Suprapubic skin (tissue), 4 donors: ENCODE data around the gene ATF2. TPM values are rescaled to one million over a fixed set of nuclear protein-coding genes. Genes with fewer than 3 reads are reported as not detected.

ENCODE experiments used
- DNase-seq, 2 donors: peaks; one replicate each; pipeline ENCODE4 v3.0.0-alpha.2; 2019; ENCODE audit warnings: low spot score in 2 of 2
- H3K27ac ChIP-seq: fragments of 200-600 bp; sonication (generic); one replicate; pipeline ENCODE4 v1.5.1; 2019
- H3K27me3 ChIP-seq: fragments of 200-600 bp; sonication (generic); one replicate; pipeline ENCODE4 v1.5.1; 2019
- H3K36me3 ChIP-seq: fragments of 200-600 bp; sonication (generic); one replicate; pipeline ENCODE4 v1.5.1; 2019
- H3K4me1 ChIP-seq: fragments of 200-600 bp; sonication (generic); one replicate; pipeline ENCODE4 v1.5.1; 2019
- H3K4me3 ChIP-seq: fragments of 200-600 bp; sonication (generic); one replicate; pipeline ENCODE4 v1.5.1; 2019; ENCODE audit warnings: mild to moderate bottlenecking
- H3K9me3 ChIP-seq: fragments of 200-600 bp; sonication (generic); one replicate; pipeline ENCODE4 v1.5.1; 2019
- EP300 ChIP-seq: sonication (generic); formaldehyde crosslinking; IDR thresholded peaks from one replicate; pipeline ENCODE4 v1.6.1; 2017; ENCODE audit warnings: antibody characterized with exemption
- POLR2A ChIP-seq, 2 donors: fragments of 450-650 bp; IDR thresholded peaks; one replicate each; pipeline ENCODE4 v1.6.1; 2017; ENCODE audit warnings: antibody characterized with exemption in 2 of 2, mild to moderate bottlenecking in 2 of 2, moderate library complexity in 2 of 2
- POLR2AphosphoS5 ChIP-seq, 3 donors: sonication (generic); formaldehyde crosslinking; IDR thresholded peaks; one replicate each; pipeline ENCODE4 v1.6.1; 2017; ENCODE audit warnings: antibody characterized with exemption in 3 of 3
- WGBS: methylation state at CpG from one replicate; pipeline ENCODE4 v1.1.5; 2018; 5-methylcytosine and 5-hydroxymethylcytosine counted together
- total RNA-seq, 4 donors: library from RNA; depleted of rRNA; stranded (reverse); fragments of >200 nt; gene quantifications; one replicate each; pipeline ENCODE4 v1.1.0, GENCODE V29; 2016
- TF ChIP-seq, protein P1 (sequence below), 2 donors: fragments of 200-600 bp in 1 of 2; fragments of 450-650 bp in 1 of 2; sonication (generic) in 1 of 2; IDR thresholded peaks; one replicate each; pipeline ENCODE4 v1.5.1; 2016 to 2019; ENCODE audit warnings: antibody characterized with exemption in 2 of 2, mild to moderate bottlenecking in 1 of 2, moderate library complexity in 1 of 2

The ATF2 gene
- total RNA-seq, 4 donors from 2014 or later = 22.3 to 46.9 (median 27.0) TPM

DNA sequence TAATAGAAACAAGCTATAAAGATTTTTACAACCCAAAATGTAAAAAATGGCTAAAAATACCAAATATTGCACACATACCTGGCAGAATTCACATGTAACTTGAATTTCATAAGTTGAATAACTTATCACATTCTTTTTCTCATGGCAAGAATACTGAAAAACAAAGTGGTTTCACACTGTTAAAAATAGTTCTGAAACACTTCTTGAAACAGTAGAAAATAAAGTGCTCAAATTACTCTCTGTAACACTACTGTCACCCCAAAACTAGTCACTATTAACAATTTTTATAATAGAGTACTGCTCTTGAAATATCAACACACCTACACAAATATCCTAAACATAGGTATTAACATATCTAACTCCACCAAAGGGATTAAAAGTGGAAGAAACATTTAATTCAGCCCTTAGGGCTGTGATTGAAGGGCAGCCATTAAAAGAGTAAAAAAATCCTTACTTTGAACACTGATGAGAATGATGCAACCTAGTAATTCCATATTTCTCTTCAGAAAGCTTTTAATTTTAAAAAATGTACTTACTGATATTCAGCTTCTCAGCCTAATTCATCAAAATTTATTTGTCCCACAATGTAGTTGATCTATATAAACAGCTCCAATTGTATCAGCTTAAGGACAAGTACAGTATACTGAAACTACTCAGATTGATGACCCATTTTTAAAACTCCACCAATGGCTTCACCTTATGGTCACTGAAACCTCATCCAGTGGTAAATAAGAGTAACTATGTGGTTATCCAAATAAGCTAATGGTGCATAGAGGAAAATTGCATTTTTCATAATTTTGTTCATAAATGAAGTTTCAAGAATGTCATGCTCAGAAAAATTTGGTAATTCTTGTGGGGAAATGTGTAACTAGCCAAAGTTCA, 31.4 kb downstream of the ATF2 start:
- H3K4me3 ChIP-seq = no peak overlapping the region
- H3K27me3 ChIP-seq = no peaks in the 10 kb centered on the region
- no peak for TF ChIP-seq EP300
- no peak for TF ChIP-seq POLR2A (IDR thresholded peaks at IDR 0.05)
- TF ChIP-seq, protein P1, sequence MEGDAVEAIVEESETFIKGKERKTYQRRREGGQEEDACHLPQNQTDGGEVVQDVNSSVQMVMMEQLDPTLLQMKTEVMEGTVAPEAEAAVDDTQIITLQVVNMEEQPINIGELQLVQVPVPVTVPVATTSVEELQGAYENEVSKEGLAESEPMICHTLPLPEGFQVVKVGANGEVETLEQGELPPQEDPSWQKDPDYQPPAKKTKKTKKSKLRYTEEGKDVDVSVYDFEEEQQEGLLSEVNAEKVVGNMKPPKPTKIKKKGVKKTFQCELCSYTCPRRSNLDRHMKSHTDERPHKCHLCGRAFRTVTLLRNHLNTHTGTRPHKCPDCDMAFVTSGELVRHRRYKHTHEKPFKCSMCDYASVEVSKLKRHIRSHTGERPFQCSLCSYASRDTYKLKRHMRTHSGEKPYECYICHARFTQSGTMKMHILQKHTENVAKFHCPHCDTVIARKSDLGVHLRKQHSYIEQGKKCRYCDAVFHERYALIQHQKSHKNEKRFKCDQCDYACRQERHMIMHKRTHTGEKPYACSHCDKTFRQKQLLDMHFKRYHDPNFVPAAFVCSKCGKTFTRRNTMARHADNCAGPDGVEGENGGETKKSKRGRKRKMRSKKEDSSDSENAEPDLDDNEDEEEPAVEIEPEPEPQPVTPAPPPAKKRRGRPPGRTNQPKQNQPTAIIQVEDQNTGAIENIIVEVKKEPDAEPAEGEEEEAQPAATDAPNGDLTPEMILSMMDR (IDR thresholded peaks at IDR 0.05) = no peak
- no peak for TF ChIP-seq POLR2AphosphoS5 (IDR thresholded peaks at IDR 0.05)
- no peak for DNase-seq
- H3K27ac ChIP-seq = no peak overlapping the region
- no peaks in the 10 kb centered on the region for H3K4me1 ChIP-seq
- peaks cover 8% of the 10 kb centered on the region for H3K36me3 ChIP-seq
- no peaks in the 10 kb centered on the region for H3K9me3 ChIP-seq

DNA sequence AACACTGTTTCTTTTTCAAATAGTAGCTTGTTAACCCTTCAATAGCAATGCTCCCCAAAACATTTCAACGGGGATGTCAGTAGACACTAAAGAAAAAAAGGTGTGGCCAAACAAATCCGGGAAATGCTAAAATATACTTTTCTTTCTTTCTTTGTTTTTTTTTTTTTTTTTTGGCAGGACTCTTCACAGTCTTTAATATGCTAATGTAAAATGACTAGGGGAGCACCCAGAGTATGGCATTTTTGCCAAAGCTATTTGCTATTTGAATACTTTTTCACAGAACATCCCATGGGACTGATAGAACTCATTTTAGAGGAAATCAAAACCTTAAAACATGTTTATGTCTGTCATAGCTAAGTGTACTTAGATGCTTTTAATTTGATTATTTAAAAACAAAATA, 32.1 kb downstream of the ATF2 start:
- H3K27ac ChIP-seq = no peak overlapping the region
- peaks cover 13% of the 10 kb centered on the region for H3K36me3 ChIP-seq
- no peak for TF ChIP-seq POLR2A (IDR thresholded peaks at IDR 0.05)
- TF ChIP-seq, protein P1 (IDR thresholded peaks at IDR 0.05) = no peak
- TF ChIP-seq EP300 = no peak
- no peak for TF ChIP-seq POLR2AphosphoS5 (IDR thresholded peaks at IDR 0.05)
- H3K27me3 ChIP-seq = no peaks in the 10 kb centered on the region
- no peaks in the 10 kb centered on the region for H3K4me1 ChIP-seq
- no peak overlapping the region for H3K4me3 ChIP-seq
- no peaks in the 10 kb centered on the region for H3K9me3 ChIP-seq
- 80% methylated on average over 2 of the region's 2 CpGs for WGBS
- DNase-seq = no peak

DNA sequence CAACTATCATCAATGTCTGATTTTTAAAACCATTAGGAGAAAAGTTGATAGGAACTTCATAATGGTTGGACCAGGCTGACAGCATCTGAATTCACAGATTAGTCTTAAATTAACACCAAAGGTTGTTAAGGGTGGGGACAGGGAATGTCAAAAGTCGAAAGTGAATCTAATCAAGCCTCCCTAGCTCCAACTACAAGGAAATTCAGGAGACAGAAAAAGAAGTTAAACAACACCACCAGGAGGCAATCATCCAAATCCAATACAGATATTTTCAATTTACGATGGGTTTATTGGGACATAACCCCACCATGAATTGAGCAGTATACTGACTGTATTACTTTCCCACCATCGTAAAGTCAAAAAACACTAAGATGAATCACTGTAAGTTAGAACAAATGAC, 32.8 kb downstream of the ATF2 start:
- no peak overlapping the region for H3K4me3 ChIP-seq
- TF ChIP-seq, protein P1 (IDR thresholded peaks at IDR 0.05) = no peak
- TF ChIP-seq POLR2AphosphoS5 (IDR thresholded peaks at IDR 0.05) (no peak), POLR2A (IDR thresholded peaks at IDR 0.05) (no peak), EP300 (no peak)
- no peak for DNase-seq
- H3K27ac ChIP-seq = no peak overlapping the region
- H3K36me3 ChIP-seq = peaks cover 14% of the 10 kb centered on the region
- no peaks in the 10 kb centered on the region for H3K4me1 ChIP-seq
- WGBS = 96% methylated on average over 3 of the region's 3 CpGs
- no peaks in the 10 kb centered on the region for H3K9me3 ChIP-seq
- H3K27me3 ChIP-seq = no peaks in the 10 kb centered on the region

DNA sequence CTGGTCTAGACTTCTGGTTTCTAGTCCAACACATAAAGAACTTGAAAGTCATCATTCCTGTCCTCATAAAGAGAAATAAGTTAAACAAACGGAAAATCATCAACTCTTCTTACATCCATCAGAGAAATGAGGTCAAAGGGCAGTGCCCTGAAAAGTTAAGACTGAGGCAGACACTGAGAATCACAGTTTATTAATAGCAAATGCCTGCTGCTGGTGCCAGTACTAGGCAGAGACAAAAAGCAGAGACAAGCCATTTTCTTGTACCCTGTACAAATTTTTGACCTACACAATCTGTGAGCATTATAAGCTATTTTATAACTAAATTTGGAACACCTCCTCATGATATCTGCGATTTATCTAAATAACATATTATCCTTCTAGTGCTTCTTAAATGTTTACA, 36.8 kb downstream of the ATF2 start:
- Histone ChIP-seq H3K27ac (no peak overlapping the region), H3K36me3 (peaks cover 30% of the 10 kb centered on the region), H3K4me1 (no peaks in the 10 kb centered on the region), H3K27me3 (no peaks in the 10 kb centered on the region), H3K9me3 (no peaks in the 10 kb centered on the region), H3K4me3 (no peak overlapping the region)
- WGBS = 80% methylated on average over 2 of the region's 2 CpGs
- TF ChIP-seq POLR2AphosphoS5 (IDR thresholded peaks at IDR 0.05) (no peak), POLR2A (IDR thresholded peaks at IDR 0.05) (no peak), EP300 (no peak)
- TF ChIP-seq, protein P1 (IDR thresholded peaks at IDR 0.05) = no peak
- no peak for DNase-seq

DNA sequence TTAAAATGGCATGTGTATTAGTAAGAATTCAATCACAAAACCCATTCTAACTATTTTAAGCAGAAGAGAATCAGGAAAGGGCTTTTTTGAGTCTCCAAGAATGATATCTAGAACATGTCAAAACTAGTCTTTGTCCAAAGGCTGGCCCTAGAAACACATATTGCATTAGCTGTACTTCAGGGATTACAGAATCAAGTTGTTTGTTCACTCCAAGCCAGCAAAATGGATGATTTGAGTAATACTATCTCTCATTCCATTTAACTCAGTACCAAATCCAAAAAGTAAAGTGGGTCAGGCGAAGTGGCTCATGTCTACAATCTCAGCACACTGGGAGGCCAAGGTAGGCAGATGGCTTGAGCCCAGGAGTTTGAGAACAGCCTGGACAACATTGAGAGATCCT, 41.3 kb downstream of the ATF2 start:
- Histone ChIP-seq H3K4me3 (no peak overlapping the region), H3K9me3 (no peaks in the 10 kb centered on the region), H3K27ac (no peak overlapping the region), H3K36me3 (peaks cover 23% of the 10 kb centered on the region), H3K27me3 (no peaks in the 10 kb centered on the region), H3K4me1 (no peaks in the 10 kb centered on the region)
- WGBS = 93% methylated on average over 1 of the region's 1 CpG
- no peak for DNase-seq
- TF ChIP-seq EP300 (no peak), POLR2AphosphoS5 (IDR thresholded peaks at IDR 0.05) (no peak), POLR2A (IDR thresholded peaks at IDR 0.05) (no peak)
- TF ChIP-seq, protein P1 (IDR thresholded peaks at IDR 0.05) = no peak
